NCI-H82 treated with DMSO at 0.1 percent for 48 hours (cell line): ENCODE data around the gene ZNF554.
"Not testable (repeated sequence)": the region's sequence is repeated elsewhere in the genome, so short reads cannot be mapped to it uniquely, and the experiment has no call there.

Experiments
- DNase-seq: peaks from one replicate; lab custom pipeline; 2025; ENCODE audit not compliant: unreplicated experiment; lab: John Stamatoyannopoulos, UW

The ZNF554 gene

GRCh38 chr19:2806736-2807378, 12.8 kb upstream of the ZNF554 start:
- DNase-seq = no peak

GRCh38 chr19:2807379-2808128, 12.1 kb upstream of the ZNF554 start:
- no peak for DNase-seq

GRCh38 chr19:2808129-2808941, 11.3 kb upstream of the ZNF554 start:
- no peak for DNase-seq

- no peak for DNase-seq
Measured at GRCh38 chr19:2809387-2810140, 10.1 kb upstream of the ZNF554 start.

GRCh38 chr19:2810141-2811091, 9.3 kb upstream of the ZNF554 start:
- no peak for DNase-seq

GRCh38 chr19:2811221-2811722, 8.4 kb upstream of the ZNF554 start:
- no peak for DNase-seq

- DNase-seq = no peak
Measured at GRCh38 chr19:2811735-2812413, 7.8 kb upstream of the ZNF554 start.

GRCh38 chr19:2812414-2813234, 7.0 kb upstream of the ZNF554 start:
- no peak for DNase-seq

GRCh38 chr19:2813235-2814160, 6.2 kb upstream of the ZNF554 start:
- DNase-seq = no peak

GRCh38 chr19:2814426-2814825, 5.2 kb upstream of the ZNF554 start:
- DNase-seq = no peak

- DNase-seq = no peak
Measured at GRCh38 chr19:2815191-2815614, 4.5 kb upstream of the ZNF554 start.

- DNase-seq = no peak
Measured at GRCh38 chr19:2815923-2816322, 3.7 kb upstream of the ZNF554 start.

GRCh38 chr19:2816641-2817040, 3.0 kb upstream of the ZNF554 start:
- DNase-seq = no peak

GRCh38 chr19:2817237-2817829, 2.3 kb upstream of the ZNF554 start:
- not testable (repeated sequence) for DNase-seq

- no peak for DNase-seq
Measured at GRCh38 chr19:2820112-2820702, 539 bp downstream of the ZNF554 start.

- no peak for DNase-seq
Measured at GRCh38 chr19:2822846-2823245, 3.2 kb downstream of the ZNF554 start.

GRCh38 chr19:2823646-2824045, 4.0 kb downstream of the ZNF554 start:
- no peak for DNase-seq
